ENCODE data around the gene SLC43A3. TPM values are rescaled to one million over a fixed set of nuclear protein-coding genes. Genes with fewer than 3 reads are reported as not detected.

SLC43A3 gene
- total RNA-seq, 1 experiment from 2014 or later, result 8.6 TPM

DNA sequence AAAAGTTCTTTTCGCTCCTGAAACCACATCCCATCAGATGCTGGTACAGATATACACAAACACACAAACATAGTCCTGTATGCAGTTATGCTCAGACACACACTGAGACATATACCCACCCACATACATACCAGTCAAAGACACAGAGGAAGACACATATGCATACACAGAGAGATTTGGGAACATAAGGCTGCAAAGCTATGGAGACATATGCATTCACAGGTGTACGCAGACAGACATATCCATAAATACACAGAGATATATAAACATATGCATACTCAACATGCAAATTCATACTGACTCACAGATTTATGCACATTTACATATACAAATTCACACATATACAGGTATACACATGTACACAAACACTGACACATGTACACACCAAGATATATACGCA lies 52.0 kb downstream of the SLC43A3 start:
- ChIA-PET CTCF (no interaction called here), POLR2A (no interaction called here)
- no peaks in the 10 kb centered on the region for H3K36me3 ChIP-seq (ENCODE audit: control insufficient read depth, insufficient read depth, low read length)
- no TSS peak for BruUV-seq (replicated peaks)
- peaks cover 3% of the 10 kb centered on the region; the same call in 1 of the 2 replicates for H3K27me3 ChIP-seq (ENCODE audit: control insufficient read depth, insufficient read depth, low read length)
- in situ Hi-C loops (cut with HindIII; ENCODE audit: low pct_unique_long_range_greater_than_20kb, low sequenced_read_pairs), result no loop called here
- no peaks in the 10 kb centered on the region for H3K9me3 ChIP-seq (ENCODE audit: control insufficient read depth, insufficient read depth, low read depth, low read length)
- ATAC-seq, result no peak
- no peak for TF ChIP-seq TCF7L2 (IDR thresholded peaks at IDR 0.05; ENCODE audit: low read depth, low read length)
- TF ChIP-seq SIN3A (IDR thresholded peaks at IDR 0.05; ENCODE audit: borderline replicate concordance, insufficient read depth, low read depth, low read length), result no peak
- TF ChIP-seq, protein P1, sequence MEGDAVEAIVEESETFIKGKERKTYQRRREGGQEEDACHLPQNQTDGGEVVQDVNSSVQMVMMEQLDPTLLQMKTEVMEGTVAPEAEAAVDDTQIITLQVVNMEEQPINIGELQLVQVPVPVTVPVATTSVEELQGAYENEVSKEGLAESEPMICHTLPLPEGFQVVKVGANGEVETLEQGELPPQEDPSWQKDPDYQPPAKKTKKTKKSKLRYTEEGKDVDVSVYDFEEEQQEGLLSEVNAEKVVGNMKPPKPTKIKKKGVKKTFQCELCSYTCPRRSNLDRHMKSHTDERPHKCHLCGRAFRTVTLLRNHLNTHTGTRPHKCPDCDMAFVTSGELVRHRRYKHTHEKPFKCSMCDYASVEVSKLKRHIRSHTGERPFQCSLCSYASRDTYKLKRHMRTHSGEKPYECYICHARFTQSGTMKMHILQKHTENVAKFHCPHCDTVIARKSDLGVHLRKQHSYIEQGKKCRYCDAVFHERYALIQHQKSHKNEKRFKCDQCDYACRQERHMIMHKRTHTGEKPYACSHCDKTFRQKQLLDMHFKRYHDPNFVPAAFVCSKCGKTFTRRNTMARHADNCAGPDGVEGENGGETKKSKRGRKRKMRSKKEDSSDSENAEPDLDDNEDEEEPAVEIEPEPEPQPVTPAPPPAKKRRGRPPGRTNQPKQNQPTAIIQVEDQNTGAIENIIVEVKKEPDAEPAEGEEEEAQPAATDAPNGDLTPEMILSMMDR (IDR thresholded peaks at IDR 0.05), result no peak
- no peak for TF ChIP-seq REST (IDR thresholded peaks at IDR 0.05; ENCODE audit: insufficient read depth in 1 of 2, low read depth in 2 of 2, low read length in 1 of 2)
- no peak for TF ChIP-seq POLR2AphosphoS5 (IDR thresholded peaks at IDR 0.05; ENCODE audit: low read depth, low read length)
- intact Hi-C loops (cut with micrococcal nuclease; ENCODE audit: unreplicated experiment), result no loop called here
- DNase-seq (ENCODE audit: low read depth, low spot score), result no peak
- no peaks in the 10 kb centered on the region; the same call in 1 of the 2 replicates for H3K4me1 ChIP-seq (ENCODE audit: control insufficient read depth, insufficient read depth, low read length)
- H3K4me3 ChIP-seq (ENCODE audit: low read depth in 2 of 2, low read length in 2 of 2), result no peak overlapping the region
- no peak overlapping the region for H3K27ac ChIP-seq (ENCODE audit: low read length)

GRCh38 chr11:57373146-57373545 lies 53.8 kb downstream of the SLC43A3 start:
- H3K4me1 ChIP-seq (ENCODE audit: control insufficient read depth, insufficient read depth, low read length), result no peaks in the 10 kb centered on the region; the same call in 1 of the 2 replicates
- H3K27ac ChIP-seq (ENCODE audit: low read length), result no peak overlapping the region
- ChIA-PET CTCF (interaction anchor here (0.6 kb wide), 1 partner anchor 271 kb away, joined by 3 read pairs; no protein-coding TSS in a partner anchor), POLR2A (no interaction called here)
- DNase-seq (ENCODE audit: low read depth, low spot score) (no peak), ATAC-seq (no peak)
- H3K4me3 ChIP-seq (ENCODE audit: low read depth in 2 of 2, low read length in 2 of 2), result no peak overlapping the region
- peaks cover 3% of the 10 kb centered on the region; the same call in 1 of the 2 replicates for H3K27me3 ChIP-seq (ENCODE audit: control insufficient read depth, insufficient read depth, low read length)
- BruUV-seq (replicated peaks), result no TSS peak
- no peaks in the 10 kb centered on the region for H3K36me3 ChIP-seq (ENCODE audit: control insufficient read depth, insufficient read depth, low read length)
- intact Hi-C loops (cut with micrococcal nuclease; ENCODE audit: unreplicated experiment) (no loop called here), in situ Hi-C loops (cut with HindIII; ENCODE audit: low pct_unique_long_range_greater_than_20kb, low sequenced_read_pairs) (no loop called here)
- TF ChIP-seq, protein P1 (IDR thresholded peaks at IDR 0.05), result no peak
- TF ChIP-seq TCF7L2 (IDR thresholded peaks at IDR 0.05; ENCODE audit: low read depth, low read length) (no peak), SIN3A (IDR thresholded peaks at IDR 0.05; ENCODE audit: borderline replicate concordance, insufficient read depth, low read depth, low read length) (no peak), POLR2AphosphoS5 (IDR thresholded peaks at IDR 0.05; ENCODE audit: low read depth, low read length) (no peak), REST (IDR thresholded peaks at IDR 0.05; ENCODE audit: insufficient read depth in 1 of 2, low read depth in 2 of 2, low read length in 1 of 2) (no peak)
- no peaks in the 10 kb centered on the region for H3K9me3 ChIP-seq (ENCODE audit: control insufficient read depth, insufficient read depth, low read depth, low read length)

All from Panc1 (cell line).